Keratinocyte (primary cell): ENCODE measurements around the gene SLBP. TPM values are rescaled to one million over a fixed set of nuclear protein-coding genes. Genes with fewer than 3 reads are reported as not detected.

Source experiments
- DNase-seq: peaks from one replicate; pipeline ENCODE4 v3.0.0-alpha.2; 2011; ENCODE audit warnings: low read depth, missing footprints, low spot score
- FAIRE-seq: peaks from 2 replicates; lab custom pipeline; 2011; peaks lifted over from hg19 to GRCh38; lab: Jason Lieb, UNC
- H2AFZ ChIP-seq: 2 replicates; pipeline ENCODE4 v1.6.0; 2012; ENCODE audit warnings: low read length, control low read depth, inconsistent platforms; ENCODE audit not compliant: control insufficient read depth
- H3K27ac ChIP-seq: 2 replicates; pipeline ENCODE4 v1.5.1; 2011; ENCODE audit warnings: low read length; ENCODE audit not compliant: control insufficient read depth, insufficient read depth
- H3K27me3 ChIP-seq: 3 replicates; pipeline ENCODE4 v1.6.0; 2011; ENCODE audit warnings: low read length; ENCODE audit not compliant: control insufficient read depth, insufficient read depth; ENCODE audit errors: extremely low read depth
- H3K36me3 ChIP-seq, 2 experiments: 2 replicates in 1 of 2; 3 replicates in 1 of 2; pipeline ENCODE4 v1.5.1; 2011; ENCODE audit warnings: low read length in 2 of 2, mild to moderate bottlenecking in 1 of 2; ENCODE audit not compliant: control insufficient read depth in 2 of 2, insufficient read depth in 2 of 2; ENCODE audit errors: extremely low read depth in 1 of 2
- H3K4me1 ChIP-seq: 3 replicates; pipeline ENCODE4 v1.5.1; 2011; ENCODE audit warnings: low read length; ENCODE audit not compliant: control insufficient read depth, insufficient read depth; ENCODE audit errors: extremely low read depth
- H3K4me2 ChIP-seq: 3 replicates; pipeline ENCODE4 v1.6.0; 2011; ENCODE audit warnings: low read depth, low read length; ENCODE audit not compliant: control insufficient read depth, insufficient read depth; ENCODE audit errors: extremely low read depth
- H3K4me3 ChIP-seq, 3 experiments: fragments of 200-600 bp in 1 of 3; sonication (generic) in 1 of 3; 2 replicates in 2 of 3; 3 replicates in 1 of 3; pipeline ENCODE4 v1.5.1; 2011 to 2016; ENCODE audit warnings: low read length in 3 of 3, mild to moderate bottlenecking in 3 of 3, control low read depth in 2 of 3, inconsistent platforms in 1 of 3, low read depth in 1 of 3, mixed read lengths in 1 of 3, mixed run types in 1 of 3, moderate library complexity in 1 of 3; ENCODE audit not compliant: control insufficient read depth in 2 of 3, insufficient read depth in 2 of 3; ENCODE audit errors: extremely low read depth in 1 of 3
- H3K79me2 ChIP-seq: 2 replicates; pipeline ENCODE4 v1.6.0; 2012; ENCODE audit warnings: low read length; ENCODE audit not compliant: control insufficient read depth, insufficient read depth
- H3K9ac ChIP-seq: 3 replicates; pipeline ENCODE4 v1.6.0; 2011; ENCODE audit warnings: low read length; ENCODE audit not compliant: control insufficient read depth, insufficient read depth; ENCODE audit errors: extremely low read depth
- H3K9me1 ChIP-seq: 3 replicates; pipeline ENCODE4 v1.6.0; 2011; ENCODE audit warnings: low read length; ENCODE audit not compliant: control insufficient read depth, insufficient read depth; ENCODE audit errors: extremely low read depth
- H3K9me3 ChIP-seq: 2 replicates; pipeline ENCODE4 v1.5.1; 2012; ENCODE audit warnings: low read depth, low read length; ENCODE audit not compliant: control insufficient read depth
- H4K20me1 ChIP-seq: 3 replicates; pipeline ENCODE4 v1.6.0; 2011; ENCODE audit warnings: low read length; ENCODE audit not compliant: control insufficient read depth, insufficient read depth; ENCODE audit errors: extremely low read depth
- EZH2 ChIP-seq: IDR thresholded peaks from one replicate; pipeline ENCODE4 v1.6.1; 2012; ENCODE audit warnings: inconsistent platforms, mild to moderate bottlenecking, low read length, moderate library complexity
- dilution Hi-C: fragments of 300-500 bp; cut with MboI; formaldehyde crosslinking; loops from one replicate; pipeline ENCODE4 v1.7.0; 2020; ENCODE audit warnings: low sequenced_read_pairs; ENCODE audit not compliant: extremely low pct_ligation_motif_present
- polyA plus RNA-seq, 5 experiments: library from polyadenylated mRNA; depleted of rRNA in 3 of 5; stranded (reverse) in 3 of 5; stranded (forward) in 1 of 5; unstranded in 1 of 5; fragments of >200 nt; gene quantifications; 1 replicate in 1 of 5; 2 replicates in 3 of 5; 3 replicates in 1 of 5; pipeline versions ENCODE4 v1.2.1 to v1.2.3, GENCODE V29; 2011 to 2012; ENCODE audit warnings: missing spikeins in 2 of 5, low read depth in 1 of 5, low replicate concordance in 1 of 5
- TF ChIP-seq, protein P1 (sequence below), 3 experiments: IDR thresholded peaks in 1 of 3; conservative IDR thresholded peaks in 1 of 3; optimal IDR thresholded peaks in 1 of 3; 2 replicates in 2 of 3; 3 replicates in 1 of 3; pipeline versions ENCODE3 to v1.5.1; 2011; ENCODE audit warnings: low read length in 3 of 3, mild to moderate bottlenecking in 3 of 3, moderate library complexity in 2 of 3, control low read depth in 1 of 3, inconsistent platforms in 1 of 3; ENCODE audit not compliant: insufficient read depth in 2 of 3; ENCODE audit errors: extremely low read depth in 1 of 3

Gene SLBP
- polyA plus RNA-seq, 1 donor (not counting 4 experiments of a cell fraction or from before 2014, with no cell fraction given), result 90.6 TPM

DNA sequence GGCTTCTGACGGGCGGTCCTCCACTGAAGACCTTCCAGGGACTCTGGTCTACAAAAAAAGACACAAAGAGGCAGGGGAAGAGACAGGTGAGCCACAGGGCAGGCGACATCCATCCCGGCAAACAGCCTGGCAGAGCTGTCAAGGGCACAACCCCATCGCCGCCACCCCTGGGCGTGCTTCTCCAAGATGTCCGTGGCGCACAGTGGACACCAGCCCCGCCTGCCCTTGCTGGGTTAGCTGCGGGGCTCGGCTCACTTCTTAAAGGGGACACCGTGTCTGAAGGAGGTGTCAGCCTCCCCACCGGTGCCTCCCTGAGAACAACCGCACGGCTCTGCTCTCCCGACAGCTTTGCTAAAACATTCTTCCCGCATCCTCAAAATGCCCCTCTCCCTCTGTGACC, 56.4 kb downstream of the SLBP start:
- Histone ChIP-seq H3K4me2 (no peak overlapping the region), H3K27me3 (no peaks in the 10 kb centered on the region), H2AFZ (no peak overlapping the region), H3K27ac (no peak overlapping the region), H3K36me3 (no peaks in the 10 kb centered on the region), H3K9ac (no peak overlapping the region), H3K4me3 (no peak overlapping the region), H3K4me1 (no peaks in the 10 kb centered on the region), H3K79me2 (no peaks in the 10 kb centered on the region), H3K9me3 (no peaks in the 10 kb centered on the region), H3K9me1 (no peaks in the 10 kb centered on the region), H4K20me1 (no peaks in the 10 kb centered on the region)
- FAIRE-seq, result no peak
- no peak for DNase-seq
- TF ChIP-seq, protein P1, sequence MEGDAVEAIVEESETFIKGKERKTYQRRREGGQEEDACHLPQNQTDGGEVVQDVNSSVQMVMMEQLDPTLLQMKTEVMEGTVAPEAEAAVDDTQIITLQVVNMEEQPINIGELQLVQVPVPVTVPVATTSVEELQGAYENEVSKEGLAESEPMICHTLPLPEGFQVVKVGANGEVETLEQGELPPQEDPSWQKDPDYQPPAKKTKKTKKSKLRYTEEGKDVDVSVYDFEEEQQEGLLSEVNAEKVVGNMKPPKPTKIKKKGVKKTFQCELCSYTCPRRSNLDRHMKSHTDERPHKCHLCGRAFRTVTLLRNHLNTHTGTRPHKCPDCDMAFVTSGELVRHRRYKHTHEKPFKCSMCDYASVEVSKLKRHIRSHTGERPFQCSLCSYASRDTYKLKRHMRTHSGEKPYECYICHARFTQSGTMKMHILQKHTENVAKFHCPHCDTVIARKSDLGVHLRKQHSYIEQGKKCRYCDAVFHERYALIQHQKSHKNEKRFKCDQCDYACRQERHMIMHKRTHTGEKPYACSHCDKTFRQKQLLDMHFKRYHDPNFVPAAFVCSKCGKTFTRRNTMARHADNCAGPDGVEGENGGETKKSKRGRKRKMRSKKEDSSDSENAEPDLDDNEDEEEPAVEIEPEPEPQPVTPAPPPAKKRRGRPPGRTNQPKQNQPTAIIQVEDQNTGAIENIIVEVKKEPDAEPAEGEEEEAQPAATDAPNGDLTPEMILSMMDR (optimal IDR thresholded peaks at IDR 0.05 in 1 of 3, IDR thresholded peaks at IDR 0.05 in 1 of 3, conservative IDR thresholded peaks at IDR 0.05 in 1 of 3; ENCODE audit: extremely low read depth in 1 of 3, insufficient read depth in 2 of 3, low read length in 3 of 3), result no peak
- no peak for TF ChIP-seq EZH2
- dilution Hi-C loops, result no loop called here

DNA sequence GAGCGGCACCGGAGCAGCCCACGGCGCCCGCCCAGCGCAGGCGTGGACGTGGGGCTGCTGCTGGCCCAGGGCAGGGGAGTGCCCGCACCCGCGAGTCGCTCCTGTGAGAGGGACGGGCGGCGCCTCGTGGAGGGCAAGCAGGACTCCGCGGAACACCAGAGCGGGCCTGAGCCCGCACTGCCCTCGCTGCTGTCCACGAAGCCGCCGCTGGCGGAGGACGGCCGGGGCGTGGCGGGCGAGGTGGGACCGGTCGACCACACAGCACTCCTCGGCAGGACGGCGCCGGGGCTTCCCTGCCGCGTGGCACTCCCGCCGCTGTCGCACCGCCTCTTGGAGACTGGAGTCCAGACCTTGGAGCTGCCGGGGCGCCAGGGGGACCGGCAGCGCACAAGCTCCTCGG, 57.0 kb downstream of the SLBP start:
- Histone ChIP-seq H3K4me2 (no peak overlapping the region), H3K4me3 (no peak overlapping the region), H3K9me3 (peaks cover 1% of the 10 kb centered on the region), H3K27me3 (no peaks in the 10 kb centered on the region), H4K20me1 (no peaks in the 10 kb centered on the region), H3K36me3 (no peaks in the 10 kb centered on the region), H3K9ac (no peak overlapping the region), H3K4me1 (no peaks in the 10 kb centered on the region), H3K27ac (no peak overlapping the region), H2AFZ (no peak overlapping the region), H3K9me1 (no peaks in the 10 kb centered on the region), H3K79me2 (no peaks in the 10 kb centered on the region)
- DNase-seq, result no peak
- TF ChIP-seq, protein P1 (optimal IDR thresholded peaks at IDR 0.05 in 1 of 3, IDR thresholded peaks at IDR 0.05 in 1 of 3, conservative IDR thresholded peaks at IDR 0.05 in 1 of 3; ENCODE audit: extremely low read depth in 1 of 3, insufficient read depth in 2 of 3, low read length in 3 of 3), result no peak
- dilution Hi-C loops, result no loop called here
- FAIRE-seq, result no peak
